ENCODE results near the gene GABRD.

GABRD gene

GRCh38 chr1:2055911-2056575 is 36.9 kb downstream of the GABRD start:
- DNase-seq: no peak
- TF ChIP-seq EZH2 (IDR thresholded peaks at IDR 0.05; ENCODE audit: borderline replicate concordance, low read depth, low read length, severe bottlenecking) (no peak), CTCF (IDR thresholded peaks at IDR 0.05; ENCODE audit: borderline replicate concordance, extremely low read depth, low read length, poor library complexity, severe bottlenecking) (no peak)
- Histone ChIP-seq H3K27ac (ENCODE audit: low read length) (no peak overlapping the region), H4K20me1 (ENCODE audit: insufficient read depth, low read length) (peaks cover 3% of the 10 kb centered on the region; the same call in 1 of the 2 replicates), H3K79me2 (ENCODE audit: insufficient read depth, low read length) (no peaks in the 10 kb centered on the region), H3K9ac (ENCODE audit: low read depth, low read length) (no peak overlapping the region), H3K9me3 (ENCODE audit: insufficient read depth, low read length, severe bottlenecking) (no peaks in the 10 kb centered on the region), H3K27me3 (ENCODE audit: insufficient read depth, low read length, poor library complexity) (no peaks in the 10 kb centered on the region), H3K36me3 (ENCODE audit: insufficient read depth, low read length) (no peaks in the 10 kb centered on the region), H3K4me3 (ENCODE audit: low read depth in 1 of 2, low read length in 2 of 2) (no peak overlapping the region), H2AFZ (ENCODE audit: low read depth, low read length) (no peak overlapping the region), H3K4me1 (ENCODE audit: insufficient read depth, low read length) (no peaks in the 10 kb centered on the region), H3K4me2 (ENCODE audit: insufficient read depth, low read length) (no peak overlapping the region)
- ATAC-seq (ENCODE audit: insufficient read depth, low read depth): no peak

GRCh38 chr1:2056955-2057590 is 37.9 kb downstream of the GABRD start:
- Histone ChIP-seq H3K27me3 (ENCODE audit: insufficient read depth, low read length, poor library complexity) (no peaks in the 10 kb centered on the region), H4K20me1 (ENCODE audit: insufficient read depth, low read length) (peaks cover 3% of the 10 kb centered on the region; the same call in 1 of the 2 replicates), H3K4me2 (ENCODE audit: insufficient read depth, low read length) (no peak overlapping the region), H3K4me1 (ENCODE audit: insufficient read depth, low read length) (no peaks in the 10 kb centered on the region), H3K4me3 (ENCODE audit: low read depth in 1 of 2, low read length in 2 of 2) (no peak overlapping the region), H2AFZ (ENCODE audit: low read depth, low read length) (no peak overlapping the region), H3K9ac (ENCODE audit: low read depth, low read length) (no peak overlapping the region), H3K27ac (ENCODE audit: low read length) (no peak overlapping the region), H3K36me3 (ENCODE audit: insufficient read depth, low read length) (no peaks in the 10 kb centered on the region), H3K9me3 (ENCODE audit: insufficient read depth, low read length, severe bottlenecking) (no peaks in the 10 kb centered on the region), H3K79me2 (ENCODE audit: insufficient read depth, low read length) (no peaks in the 10 kb centered on the region)
- no peak for DNase-seq
- no peak for ATAC-seq (ENCODE audit: insufficient read depth, low read depth)
- no peak for TF ChIP-seq CTCF (IDR thresholded peaks at IDR 0.05; ENCODE audit: borderline replicate concordance, extremely low read depth, low read length, poor library complexity, severe bottlenecking)
- TF ChIP-seq EZH2 (IDR thresholded peaks at IDR 0.05; ENCODE audit: borderline replicate concordance, low read depth, low read length, severe bottlenecking): no peak

GRCh38 chr1:2059290-2059953 is 40.3 kb downstream of the GABRD start:
- Histone ChIP-seq H2AFZ (ENCODE audit: low read depth, low read length) (no peak overlapping the region), H3K27me3 (ENCODE audit: insufficient read depth, low read length, poor library complexity) (no peaks in the 10 kb centered on the region), H3K27ac (ENCODE audit: low read length) (no peak overlapping the region), H3K4me2 (ENCODE audit: insufficient read depth, low read length) (no peak overlapping the region), H4K20me1 (ENCODE audit: insufficient read depth, low read length) (peaks cover 3% of the 10 kb centered on the region; the same call in 1 of the 2 replicates), H3K79me2 (ENCODE audit: insufficient read depth, low read length) (no peaks in the 10 kb centered on the region), H3K4me1 (ENCODE audit: insufficient read depth, low read length) (no peaks in the 10 kb centered on the region), H3K4me3 (ENCODE audit: low read depth in 1 of 2, low read length in 2 of 2) (no peak overlapping the region), H3K9ac (ENCODE audit: low read depth, low read length) (no peak overlapping the region), H3K9me3 (ENCODE audit: insufficient read depth, low read length, severe bottlenecking) (no peaks in the 10 kb centered on the region), H3K36me3 (ENCODE audit: insufficient read depth, low read length) (no peaks in the 10 kb centered on the region)
- no peak for DNase-seq
- no peak for TF ChIP-seq EZH2 (IDR thresholded peaks at IDR 0.05; ENCODE audit: borderline replicate concordance, low read depth, low read length, severe bottlenecking)
- no peak for TF ChIP-seq CTCF (IDR thresholded peaks at IDR 0.05; ENCODE audit: borderline replicate concordance, extremely low read depth, low read length, poor library complexity, severe bottlenecking)
- no peak for ATAC-seq (ENCODE audit: insufficient read depth, low read depth)
